DMS 273 (cell line): ENCODE results near the gene CRY1.
"Not testable (repeated sequence)": the region's sequence is repeated elsewhere in the genome, so short reads cannot be mapped to it uniquely, and the experiment has no call there.

Experiments
- DNase-seq: peaks from one replicate; lab custom pipeline; 2025; ENCODE audit not compliant: unreplicated experiment; lab: John Stamatoyannopoulos, UW

The CRY1 gene

GRCh38 chr12:107066691-107067090, 26.7 kb downstream of the CRY1 start:
- no peak for DNase-seq

DNA sequence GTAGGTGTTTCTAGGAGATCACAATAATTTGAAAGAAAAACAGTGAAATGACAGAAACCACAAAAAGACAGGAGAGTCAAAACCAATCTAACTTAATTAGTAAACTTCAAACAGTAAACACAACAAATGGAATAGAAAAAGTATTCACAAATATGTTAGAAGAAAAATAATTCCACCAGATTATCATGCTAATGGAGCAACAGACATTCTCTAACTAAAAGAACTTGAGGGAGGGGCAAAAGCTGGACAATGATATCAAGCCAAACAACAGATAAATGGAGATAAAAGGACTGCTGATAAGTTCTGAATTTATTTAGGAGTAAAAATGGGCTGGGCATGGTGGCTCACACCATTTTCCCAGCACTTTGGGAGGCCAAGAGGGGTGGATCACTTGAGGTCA, 28.7 kb downstream of the CRY1 start:
- DNase-seq: no peak

- no peak for DNase-seq
Measured at GRCh38 chr12:107064243-107064642, 29.1 kb downstream of the CRY1 start.

DNA sequence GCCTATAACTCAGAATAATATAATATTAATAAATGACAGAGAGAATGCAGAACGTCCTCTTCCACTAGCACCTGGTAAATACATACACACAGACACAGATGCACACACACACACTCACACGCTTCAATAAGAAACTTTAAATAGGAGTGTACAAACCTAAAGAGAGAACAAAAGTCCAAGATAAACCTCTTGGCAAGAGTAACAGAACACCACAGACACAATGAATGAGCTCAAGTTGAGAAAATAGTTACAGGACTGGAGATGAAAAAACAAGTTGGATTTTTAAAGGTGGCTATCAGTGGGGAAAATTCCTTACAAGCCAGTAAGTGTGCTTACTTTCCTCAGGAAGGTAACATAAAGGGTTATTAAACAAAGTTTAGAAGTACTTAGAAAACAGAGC, 35.2 kb downstream of the CRY1 start:
- no peak for DNase-seq

DNA sequence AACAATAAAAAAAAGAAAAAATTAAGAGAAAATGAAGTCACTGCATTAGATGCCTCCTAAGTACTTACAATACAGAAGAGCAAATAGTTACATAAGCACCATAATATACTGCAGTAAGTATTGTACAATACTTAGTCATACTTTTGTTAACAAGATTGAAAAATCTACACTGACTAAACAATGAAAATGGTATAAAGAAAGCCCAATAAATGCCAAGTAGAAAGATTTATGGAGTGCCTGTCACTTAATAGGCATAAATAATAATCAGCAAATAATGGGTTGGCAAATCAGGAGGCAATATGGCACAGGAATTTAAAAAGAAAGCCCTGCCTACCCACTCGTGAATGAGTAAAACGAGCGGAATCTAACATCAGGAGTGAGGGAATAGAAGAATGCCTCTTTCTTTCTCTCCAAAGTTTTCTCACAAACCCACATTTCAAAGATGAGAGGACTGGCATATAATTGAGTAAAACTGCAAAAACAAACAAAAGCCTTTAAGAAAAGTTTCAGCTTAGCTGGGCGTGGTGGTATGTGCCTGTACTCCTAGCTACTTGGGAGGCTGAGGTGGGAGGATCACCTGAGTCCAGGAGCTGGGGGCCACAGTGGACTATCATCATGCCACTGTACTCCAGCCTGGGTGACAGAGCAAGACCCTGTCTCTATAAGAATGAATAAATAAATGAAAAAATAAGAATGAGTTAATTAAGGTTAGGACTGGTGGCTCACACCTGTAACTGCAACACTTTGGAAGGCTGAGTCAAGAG, 36.1 kb downstream of the CRY1 start:
- DNase-seq: no peak

- DNase-seq: no peak
Measured at GRCh38 chr12:107053709-107054108, 39.6 kb downstream of the CRY1 start.

DNA sequence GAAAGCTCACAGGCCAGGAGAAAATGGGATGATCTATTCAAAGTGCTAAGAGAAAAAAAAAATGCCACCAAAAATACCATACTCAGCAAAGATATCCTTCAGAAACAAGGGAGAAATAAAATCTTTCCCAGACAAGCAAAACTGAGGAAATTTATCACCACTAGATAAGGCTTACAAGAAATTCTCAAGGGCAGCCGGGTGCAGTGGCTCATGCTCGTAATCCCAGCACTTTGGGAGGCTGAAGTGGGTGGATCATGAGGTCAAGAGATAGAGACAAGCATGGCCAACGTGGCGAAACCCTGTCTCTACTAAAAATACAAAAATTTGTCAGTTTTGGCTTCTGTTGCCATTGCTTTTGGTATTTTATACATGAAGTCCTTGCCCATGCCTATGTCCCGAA, 48.2 kb downstream of the CRY1 start:
- no peak for DNase-seq

DNA sequence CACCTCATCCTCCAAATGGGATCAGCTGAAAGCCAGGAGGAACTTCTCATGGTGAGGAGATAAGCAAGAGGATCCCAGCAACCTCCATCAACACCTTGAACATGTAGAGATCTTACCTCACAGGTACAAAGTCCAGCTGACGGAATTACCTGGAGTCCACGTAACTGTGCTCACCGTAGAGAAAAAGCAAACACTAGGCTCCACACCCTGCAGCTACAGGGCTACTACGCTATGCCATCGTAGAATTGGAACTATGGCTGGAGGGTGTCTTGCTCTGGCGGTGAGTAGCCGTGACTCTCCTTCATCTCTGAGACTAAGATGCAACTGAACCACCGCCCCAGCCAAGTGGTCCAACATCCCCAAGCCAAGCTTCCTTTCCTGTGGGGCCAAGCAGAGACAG, 50.5 kb downstream of the CRY1 start:
- no peak for DNase-seq

DNA sequence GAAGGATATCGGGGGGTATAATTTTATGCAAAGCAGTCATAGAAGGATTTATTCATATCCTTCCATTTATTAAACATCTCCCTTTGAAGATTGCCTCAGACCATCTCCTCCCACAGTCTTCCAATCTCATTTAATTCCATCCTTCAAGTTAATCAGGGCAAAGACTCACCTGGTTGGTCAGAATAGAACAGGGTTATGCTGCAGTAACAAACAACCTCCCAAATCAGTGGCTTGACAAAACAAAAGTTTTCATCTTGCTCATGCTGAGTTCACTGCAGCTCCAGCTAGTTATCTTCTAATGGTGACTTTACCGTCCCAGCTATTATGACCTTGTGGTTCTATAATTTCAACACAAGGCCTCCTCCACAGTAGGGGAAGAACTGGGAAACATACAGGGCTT, 57.6 kb downstream of the CRY1 start:
- no peak for DNase-seq

GRCh38 chr12:107033758-107034739, 59.3 kb downstream of the CRY1 start:
- DNase-seq: no peak

DNA sequence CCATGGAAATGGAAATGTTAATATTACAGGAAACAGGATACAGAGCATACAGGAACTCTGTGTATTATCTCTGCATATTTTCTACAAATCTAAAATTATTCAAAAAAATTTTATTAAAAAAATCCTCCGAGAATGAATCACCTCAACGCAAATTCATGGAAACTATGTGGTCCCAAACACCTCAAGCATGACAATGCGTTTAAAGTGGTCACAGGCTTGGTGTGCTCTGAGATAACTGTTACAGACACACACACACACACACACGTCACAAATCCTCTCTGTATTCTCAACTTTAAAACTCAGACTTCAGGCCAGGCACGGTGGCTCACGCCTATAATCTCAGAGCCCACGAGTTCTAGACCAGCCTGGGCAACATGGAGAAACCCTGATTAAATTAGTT, 61.1 kb downstream of the CRY1 start:
- DNase-seq: no peak

DNA sequence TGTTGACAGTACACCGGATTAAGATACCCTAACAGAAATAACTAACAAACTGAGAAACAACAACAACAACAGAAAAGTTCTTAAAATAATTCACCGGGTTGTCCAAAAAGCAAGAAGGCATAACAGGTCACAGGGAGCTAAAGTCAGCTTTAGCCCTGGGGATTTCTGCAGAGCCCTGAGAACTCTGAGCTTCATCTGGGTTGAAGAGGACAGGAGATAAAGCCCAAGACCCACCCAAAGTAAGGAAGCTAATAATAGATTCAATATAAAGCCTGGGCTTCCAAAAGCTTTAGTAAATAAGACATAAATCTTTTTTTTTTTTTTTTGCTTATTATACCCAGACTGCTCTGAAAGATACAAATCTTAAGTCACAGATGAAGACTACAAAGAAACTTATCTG, 62.3 kb downstream of the CRY1 start:
- DNase-seq: no peak

DNA sequence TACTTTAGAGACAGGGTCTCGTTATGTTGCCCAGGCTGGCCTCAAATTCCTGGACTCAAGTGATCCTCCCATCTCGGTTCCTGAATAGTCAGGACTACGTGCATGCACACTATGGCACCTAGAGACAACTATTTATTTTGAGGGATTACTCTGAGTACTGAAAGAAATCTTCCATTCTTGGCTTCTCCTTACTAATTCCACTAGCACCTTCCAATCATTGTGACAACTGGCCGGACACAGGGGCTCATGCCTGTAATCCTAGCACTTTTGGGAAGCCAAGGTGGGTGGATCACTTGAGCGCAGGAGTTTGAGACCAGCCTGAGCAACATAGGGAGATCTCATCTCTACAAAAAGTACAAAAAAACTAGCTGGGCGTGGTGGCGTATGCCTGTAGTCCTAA, 64.3 kb downstream of the CRY1 start:
- DNase-seq: no peak

DNA sequence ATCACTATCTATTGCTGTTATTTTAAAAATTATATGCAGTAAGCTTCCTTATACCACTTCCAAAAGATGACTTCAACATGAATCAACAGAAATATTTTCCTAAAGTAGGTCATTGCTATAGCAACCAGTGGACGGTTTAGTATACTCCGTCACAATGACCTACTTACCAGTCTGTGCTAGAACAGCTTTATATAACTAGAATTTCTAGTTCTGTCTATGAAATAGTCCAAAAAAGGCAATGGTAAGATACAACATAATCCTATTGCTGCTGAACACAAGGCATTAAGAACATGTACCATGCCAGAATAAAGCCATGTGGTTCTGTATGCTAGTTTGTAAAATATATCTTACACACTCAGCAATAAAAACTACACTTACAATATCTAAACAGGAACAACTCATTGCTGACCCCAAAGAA, 65.7 kb downstream of the CRY1 start:
- DNase-seq: peak; percentile 16

GRCh38 chr12:107026806-107027635, 66.3 kb downstream of the CRY1 start:
- no peak for DNase-seq

DNA sequence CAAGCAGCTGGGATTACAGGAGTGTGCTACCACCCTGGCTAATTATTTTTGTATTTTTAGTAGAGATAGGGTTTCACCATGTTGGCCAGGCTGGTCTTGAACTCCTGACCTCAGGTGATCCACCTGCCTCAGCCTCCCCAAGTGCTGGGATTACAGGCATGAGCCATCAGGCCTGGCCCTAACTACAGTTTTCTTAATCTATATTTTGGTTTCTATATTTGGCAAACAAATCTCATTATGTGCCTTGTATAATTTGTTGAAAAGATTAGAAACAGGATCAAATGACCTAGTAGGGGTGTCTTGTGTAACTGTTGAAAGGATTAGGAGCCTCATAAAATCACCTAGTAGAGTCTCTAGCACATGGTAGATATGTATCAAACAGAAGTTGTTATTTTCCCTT, 67.0 kb downstream of the CRY1 start:
- DNase-seq: not testable (repeated sequence)

DNA sequence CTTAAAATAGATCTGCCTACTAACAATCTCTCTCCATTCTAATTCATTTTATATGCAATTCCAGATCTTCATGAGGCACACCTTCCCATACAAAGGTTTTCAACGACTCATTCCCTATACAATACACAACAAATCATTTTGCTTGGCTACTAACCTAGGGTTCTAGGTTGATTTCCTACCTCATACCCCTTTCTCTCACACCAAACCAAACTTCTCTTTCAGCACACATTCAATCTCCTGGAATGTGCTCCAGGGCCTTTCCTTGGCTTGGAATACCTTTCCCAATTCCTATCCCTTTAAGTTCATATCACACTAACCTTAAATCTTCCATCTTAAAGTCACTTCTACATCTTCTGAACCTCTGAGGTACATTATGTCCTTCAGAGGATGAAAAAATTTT, 67.7 kb downstream of the CRY1 start:
- DNase-seq: no peak

DNA sequence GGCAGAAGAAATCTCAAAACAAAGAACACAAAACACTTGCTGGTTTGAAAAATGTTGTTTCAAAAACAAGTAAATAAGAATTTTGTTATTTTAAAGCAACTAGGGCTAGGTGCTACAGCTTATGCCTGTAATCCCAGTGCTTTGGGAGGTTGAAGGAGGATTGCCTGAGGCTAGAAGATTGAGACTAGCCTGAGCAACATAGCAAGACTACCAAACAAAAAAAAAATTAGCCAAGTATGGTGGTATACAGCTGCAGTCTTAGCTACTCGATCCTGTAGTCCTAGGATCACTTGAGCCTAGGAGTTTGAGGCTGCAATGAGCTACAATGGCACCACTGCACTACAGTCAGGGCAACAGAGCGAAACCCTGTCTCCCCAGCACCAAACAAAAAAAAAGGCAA, 73.8 kb downstream of the CRY1 start:
- DNase-seq: no peak

DNA sequence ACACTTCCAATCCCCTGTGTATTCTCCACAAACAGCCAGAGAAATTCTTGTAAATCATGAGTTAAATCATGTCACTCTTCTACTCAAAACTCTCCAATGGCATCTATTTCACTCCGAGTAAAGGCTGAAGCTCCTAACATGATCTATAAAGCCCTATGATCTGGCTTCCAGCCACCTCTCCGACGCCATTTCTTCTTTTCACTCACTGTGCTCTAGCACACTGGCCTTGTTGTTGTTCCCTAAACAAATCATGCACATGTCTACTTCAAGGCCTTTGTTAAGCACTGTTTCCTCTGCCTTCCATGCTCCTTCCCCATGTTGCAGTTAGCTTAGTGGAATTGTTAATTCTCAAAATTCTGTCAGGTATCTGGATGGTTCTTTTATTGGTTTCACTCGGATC, 76.3 kb downstream of the CRY1 start:
- no peak for DNase-seq

DNA sequence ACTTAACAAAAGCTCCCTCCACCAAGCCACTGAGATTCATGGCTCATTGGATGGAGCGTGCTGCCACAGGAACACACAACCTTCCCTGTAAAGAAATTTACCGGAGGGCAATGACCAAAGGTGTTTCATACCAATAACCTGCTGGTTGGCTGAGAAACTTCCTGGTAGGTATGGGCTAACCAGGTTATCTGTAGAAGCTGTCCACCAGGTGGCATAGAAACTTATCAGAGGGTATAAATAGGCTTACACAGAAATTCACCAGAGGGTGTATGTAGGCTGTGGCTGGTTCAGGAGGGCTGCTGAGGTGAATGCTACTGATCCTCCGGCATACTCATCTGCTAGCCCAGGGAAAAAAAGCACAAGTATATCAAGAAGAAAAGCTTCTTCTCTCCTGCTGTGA, 79.3 kb downstream of the CRY1 start:
- peak; percentile 1 for DNase-seq

GRCh38 chr12:107012736-107013425, 80.5 kb downstream of the CRY1 start:
- no peak for DNase-seq
